ENCODE data around the gene FOXK1. TPM values are rescaled to one million over a fixed set of nuclear protein-coding genes. Genes with fewer than 3 reads are reported as not detected.

FOXK1 gene
- total RNA-seq, 1 donor from 2014 or later = 37.9 TPM

DNA sequence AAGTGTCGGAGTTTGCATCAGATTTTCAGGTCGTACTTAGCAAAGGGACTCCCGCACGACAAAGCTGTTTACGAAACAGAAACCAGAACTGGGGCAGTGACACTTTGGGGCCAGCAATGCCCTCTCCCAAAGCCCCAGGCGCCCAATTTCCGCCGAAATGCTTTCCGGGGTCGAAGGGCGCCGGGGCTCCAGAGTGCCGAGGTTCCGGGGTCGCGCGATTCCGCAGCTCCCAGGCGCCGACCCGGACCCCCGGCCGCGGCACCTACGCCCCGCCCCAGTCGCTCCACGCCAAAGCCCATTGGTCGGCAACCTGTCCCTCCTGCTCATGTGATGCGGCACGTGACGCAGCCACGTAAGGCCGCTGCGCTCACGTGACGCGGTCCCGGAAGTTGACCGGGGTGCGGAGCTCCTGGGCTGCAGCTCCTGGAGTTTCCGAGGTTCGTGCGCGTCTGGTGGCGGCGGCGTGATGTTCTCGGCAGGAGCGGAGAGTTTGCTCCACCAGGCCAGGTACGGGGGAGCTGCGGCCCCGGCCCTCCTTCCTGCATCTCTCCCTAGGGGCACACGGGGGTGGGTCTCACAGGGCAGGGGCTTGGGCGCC is 93.3 kb downstream of the FOXK1 start, which contains the start of gene AP5Z1:
TSS of gene AP5Z1 (plus strand) at position 374 of the 598 bp plus-strand sequence. CDS start at position 467, 93 bp downstream.
- Mint-ChIP-seq H3K27ac (peak within 1 kb of the TSS; percentile 95), H3K4me3 (peak within 1 kb of the TSS; percentile 98), H3K27me3 (ENCODE audit: insufficient read depth) (no peaks in the 10 kb centered on the region), H3K36me3 (ENCODE audit: low read depth) (peaks cover 15% of the 10 kb centered on the region), H3K4me1 (ENCODE audit: low read depth) (peaks cover 45% of the 10 kb centered on the region), H3K9me3 (no peaks in the 10 kb centered on the region)
- peak; percentile 90 for DNase-seq (ENCODE audit: low spot score)
- intact Hi-C loops (cut with micrococcal nuclease) = loop anchor here (1.0 kb wide), 5 partner anchors 17 to 270 kb away; partner anchors contain the start of gene RBAK

DNA sequence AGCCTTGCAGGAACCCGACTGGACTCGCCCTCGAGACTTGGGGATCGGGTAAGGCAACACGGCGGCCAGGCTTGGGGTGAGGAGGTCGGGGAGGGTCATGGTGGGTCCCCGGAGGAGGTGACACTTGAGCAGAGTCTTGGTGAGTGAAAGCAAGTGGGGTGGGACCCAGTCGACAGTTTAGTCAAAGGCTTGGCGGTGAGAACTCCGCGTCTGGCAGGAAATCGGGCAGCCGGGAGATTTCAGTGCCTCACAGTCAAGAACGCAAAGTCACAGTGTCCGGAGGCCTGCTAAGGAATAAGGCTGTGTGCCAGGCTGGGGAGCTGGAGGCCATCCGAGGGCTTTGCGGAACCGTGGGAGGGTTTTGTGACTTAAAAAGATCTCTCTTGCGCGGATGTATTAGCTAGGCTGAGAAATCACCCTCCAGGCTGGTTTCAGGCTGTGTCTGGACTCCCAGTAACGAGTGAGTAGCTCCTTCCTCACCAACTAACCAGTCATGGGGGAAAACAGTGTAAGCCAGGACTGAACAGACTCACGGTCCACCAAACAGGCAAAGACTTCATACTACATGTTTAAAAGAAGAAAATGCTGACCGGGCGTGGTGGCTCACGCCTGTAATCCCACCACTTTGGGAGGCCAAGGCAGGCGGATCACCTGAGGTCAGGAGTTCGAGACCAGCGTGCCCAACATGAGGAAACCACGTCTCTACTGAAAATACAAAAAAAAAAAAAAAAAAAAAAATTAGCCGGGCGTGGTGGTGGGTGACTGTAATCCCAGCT is 93.9 kb downstream of the FOXK1 start:
- Mint-ChIP-seq H3K27ac (peak overlapping the region; percentile 95), H3K9me3 (no peaks in the 10 kb centered on the region)
- intact Hi-C loops (cut with micrococcal nuclease) = loop anchor here (1.0 kb wide), 5 partner anchors 16 to 269 kb away; partner anchors contain the start of gene RBAK

GRCh38 chr7:4779118-4779517 is 97.0 kb downstream of the FOXK1 start:
- peaks cover 22% of the 10 kb centered on the region for H3K36me3 Mint-ChIP-seq (ENCODE audit: low read depth)
- H3K4me3 Mint-ChIP-seq = no peak overlapping the region
- no peak for DNase-seq (ENCODE audit: low spot score)
- H3K9me3 Mint-ChIP-seq = no peaks in the 10 kb centered on the region
- no peaks in the 10 kb centered on the region for H3K27me3 Mint-ChIP-seq (ENCODE audit: insufficient read depth)
- intact Hi-C loops (cut with micrococcal nuclease) = no loop called here
- no peak overlapping the region for H3K27ac Mint-ChIP-seq
- peaks cover 37% of the 10 kb centered on the region for H3K4me1 Mint-ChIP-seq (ENCODE audit: low read depth)

More for the DNA sequence above, 93.9 kb downstream of the FOXK1 start:
- peak; percentile 53 for DNase-seq (ENCODE audit: low spot score)
- H3K27me3 Mint-ChIP-seq (ENCODE audit: insufficient read depth) = no peaks in the 10 kb centered on the region
- peaks cover 45% of the 10 kb centered on the region for H3K4me1 Mint-ChIP-seq (ENCODE audit: low read depth)
- peaks cover 15% of the 10 kb centered on the region for H3K36me3 Mint-ChIP-seq (ENCODE audit: low read depth)
- peak overlapping the region; percentile 98 for H3K4me3 Mint-ChIP-seq

GRCh38 chr7:4781366-4782069 is 99.4 kb downstream of the FOXK1 start:
- intact Hi-C loops (cut with micrococcal nuclease) = no loop called here
- peaks cover 17% of the 10 kb centered on the region for H3K4me1 Mint-ChIP-seq (ENCODE audit: low read depth)
- H3K27me3 Mint-ChIP-seq (ENCODE audit: insufficient read depth) = no peaks in the 10 kb centered on the region
- no peak overlapping the region for H3K27ac Mint-ChIP-seq
- H3K4me3 Mint-ChIP-seq = no peak overlapping the region
- H3K9me3 Mint-ChIP-seq = no peaks in the 10 kb centered on the region
- no peak for DNase-seq (ENCODE audit: low spot score)
- H3K36me3 Mint-ChIP-seq (ENCODE audit: low read depth) = peaks cover 17% of the 10 kb centered on the region

DNA sequence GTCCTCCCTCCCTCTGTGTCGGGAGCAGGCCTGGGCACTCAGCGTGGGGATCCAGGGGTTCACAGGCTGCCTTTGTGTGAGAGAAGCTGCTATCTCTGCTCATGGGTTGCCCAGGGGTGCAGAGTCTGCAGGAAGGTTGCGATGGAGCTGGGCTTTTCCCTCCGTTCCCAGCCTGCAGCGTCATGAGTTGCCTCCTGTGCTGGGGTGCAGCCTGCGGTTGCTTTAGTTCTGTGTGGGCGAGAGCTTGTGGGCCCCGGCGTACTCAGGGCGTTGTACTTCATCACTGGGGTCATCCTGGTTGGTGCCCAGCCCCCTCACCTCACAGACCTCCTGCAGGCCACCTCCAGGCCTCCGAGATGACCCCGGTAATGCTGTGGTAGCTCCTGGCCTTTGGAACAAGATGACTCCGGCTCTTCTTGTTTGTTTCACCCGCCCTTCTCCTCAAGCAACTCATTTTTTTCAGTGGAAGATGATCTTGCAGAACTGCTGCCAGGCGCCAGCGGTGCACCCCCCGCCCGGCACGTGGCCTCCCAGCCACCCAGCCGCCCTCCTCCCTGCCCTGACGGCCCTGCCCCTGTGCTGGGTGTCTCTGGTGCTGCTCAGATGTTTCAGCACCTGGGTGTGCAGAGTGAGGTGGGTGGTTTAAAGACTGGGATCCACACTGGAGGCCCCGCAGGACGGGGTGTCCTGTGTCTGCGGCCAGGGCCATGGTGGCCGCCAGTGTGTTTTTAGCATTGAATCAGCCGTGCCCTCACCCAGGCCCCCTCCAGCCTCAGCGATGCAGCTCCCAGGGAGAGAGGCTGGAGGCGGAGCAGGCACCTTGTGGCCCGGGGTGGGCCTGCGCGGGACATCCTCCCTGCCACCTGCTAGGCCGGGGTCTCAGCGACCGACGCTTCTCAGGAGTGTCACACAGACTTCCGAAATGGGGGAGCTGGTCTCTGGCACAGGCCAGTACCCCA is 100.5 kb downstream of the FOXK1 start:
- intact Hi-C loops (cut with micrococcal nuclease) = no loop called here
- Mint-ChIP-seq H3K36me3 (ENCODE audit: low read depth) (peaks cover 15% of the 10 kb centered on the region), H3K4me1 (ENCODE audit: low read depth) (peaks cover 9% of the 10 kb centered on the region), H3K27me3 (ENCODE audit: insufficient read depth) (no peaks in the 10 kb centered on the region), H3K27ac (no peak overlapping the region), H3K9me3 (no peaks in the 10 kb centered on the region), H3K4me3 (no peak overlapping the region)
- DNase-seq (ENCODE audit: low spot score) = no peak

- H3K36me3 Mint-ChIP-seq (ENCODE audit: low read depth) = peaks cover 10% of the 10 kb centered on the region
- intact Hi-C loops (cut with micrococcal nuclease) = no loop called here
- H3K4me3 Mint-ChIP-seq = no peak overlapping the region
- H3K27me3 Mint-ChIP-seq (ENCODE audit: insufficient read depth) = no peaks in the 10 kb centered on the region
- peaks cover 3% of the 10 kb centered on the region for H3K4me1 Mint-ChIP-seq (ENCODE audit: low read depth)
- no peaks in the 10 kb centered on the region for H3K9me3 Mint-ChIP-seq
- DNase-seq (ENCODE audit: low spot score) = no peak
- no peak overlapping the region for H3K27ac Mint-ChIP-seq
Measured at GRCh38 chr7:4783292-4783652, 101.2 kb downstream of the FOXK1 start.

- Mint-ChIP-seq H3K27me3 (ENCODE audit: insufficient read depth) (no peaks in the 10 kb centered on the region), H3K9me3 (no peaks in the 10 kb centered on the region), H3K4me3 (no peak overlapping the region), H3K4me1 (ENCODE audit: low read depth) (no peaks in the 10 kb centered on the region), H3K27ac (no peak overlapping the region), H3K36me3 (ENCODE audit: low read depth) (peaks cover 9% of the 10 kb centered on the region)
- intact Hi-C loops (cut with micrococcal nuclease) = no loop called here
- no peak for DNase-seq (ENCODE audit: low spot score)
Measured at GRCh38 chr7:4783762-4784351, 101.8 kb downstream of the FOXK1 start.

DNA sequence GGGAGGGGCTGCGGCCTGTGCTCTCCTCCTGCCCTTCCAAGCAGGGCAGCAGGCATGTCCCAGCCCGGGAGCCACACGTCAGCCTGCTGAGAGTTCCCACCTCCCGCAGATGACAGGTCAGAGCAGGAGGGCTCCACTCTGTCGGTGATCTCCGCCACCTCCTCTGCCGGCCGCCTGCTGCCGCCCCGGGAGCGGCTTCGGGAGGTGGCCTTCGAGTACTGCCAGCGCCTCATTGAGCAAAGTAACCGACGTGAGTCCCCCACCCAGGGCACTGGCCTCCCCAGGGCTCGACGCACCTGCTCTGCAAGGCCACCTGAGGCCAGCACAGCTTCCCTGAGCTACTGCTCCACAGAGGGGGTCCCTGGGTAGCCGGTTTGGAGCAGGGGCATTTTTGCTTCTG is 102.7 kb downstream of the FOXK1 start:
- H3K27ac Mint-ChIP-seq = no peak overlapping the region
- H3K9me3 Mint-ChIP-seq = no peaks in the 10 kb centered on the region
- intact Hi-C loops (cut with micrococcal nuclease) = no loop called here
- H3K36me3 Mint-ChIP-seq (ENCODE audit: low read depth) = peaks cover 7% of the 10 kb centered on the region
- H3K4me3 Mint-ChIP-seq = no peak overlapping the region
- no peaks in the 10 kb centered on the region for H3K27me3 Mint-ChIP-seq (ENCODE audit: insufficient read depth)
- H3K4me1 Mint-ChIP-seq (ENCODE audit: low read depth) = no peaks in the 10 kb centered on the region
- DNase-seq (ENCODE audit: low spot score) = no peak

GRCh38 chr7:4785371-4785770 is 103.3 kb downstream of the FOXK1 start:
- H3K27me3 Mint-ChIP-seq (ENCODE audit: insufficient read depth) = no peaks in the 10 kb centered on the region
- no peak for DNase-seq (ENCODE audit: low spot score)
- intact Hi-C loops (cut with micrococcal nuclease) = no loop called here
- H3K4me3 Mint-ChIP-seq = no peak overlapping the region
- no peaks in the 10 kb centered on the region for H3K4me1 Mint-ChIP-seq (ENCODE audit: low read depth)
- no peak overlapping the region for H3K27ac Mint-ChIP-seq
- peaks cover 7% of the 10 kb centered on the region for H3K36me3 Mint-ChIP-seq (ENCODE audit: low read depth)
- H3K9me3 Mint-ChIP-seq = no peaks in the 10 kb centered on the region

GRCh38 chr7:4786015-4786414 is 103.9 kb downstream of the FOXK1 start:
- Mint-ChIP-seq H3K9me3 (no peaks in the 10 kb centered on the region), H3K36me3 (ENCODE audit: low read depth) (peaks cover 7% of the 10 kb centered on the region), H3K27me3 (ENCODE audit: insufficient read depth) (no peaks in the 10 kb centered on the region), H3K4me1 (ENCODE audit: low read depth) (no peaks in the 10 kb centered on the region), H3K4me3 (no peak overlapping the region), H3K27ac (no peak overlapping the region)
- no peak for DNase-seq (ENCODE audit: low spot score)
- intact Hi-C loops (cut with micrococcal nuclease) = no loop called here

GRCh38 chr7:4787541-4787940 is 105.4 kb downstream of the FOXK1 start:
- no peak for DNase-seq (ENCODE audit: low spot score)
- peaks cover 4% of the 10 kb centered on the region for H3K36me3 Mint-ChIP-seq (ENCODE audit: low read depth)
- intact Hi-C loops (cut with micrococcal nuclease) = no loop called here
- no peak overlapping the region for H3K27ac Mint-ChIP-seq
- H3K4me1 Mint-ChIP-seq (ENCODE audit: low read depth) = no peaks in the 10 kb centered on the region
- no peak overlapping the region for H3K4me3 Mint-ChIP-seq
- no peaks in the 10 kb centered on the region for H3K9me3 Mint-ChIP-seq
- no peaks in the 10 kb centered on the region for H3K27me3 Mint-ChIP-seq (ENCODE audit: insufficient read depth)
